GM23248 (cell line): ENCODE data around the gene PHC2.

Experiments used
- EZH2 ChIP-seq: fragments of 200-600 bp; sonication (generic); IDR thresholded peaks from 2 replicates; pipeline ENCODE4 v1.6.1; 2018; ENCODE audit warnings: antibody characterized with exemption, mild to moderate bottlenecking; ENCODE audit not compliant: insufficient read depth, poor library complexity, severe bottlenecking
- EZH2phosphoT487 ChIP-seq: fragments of 200-600 bp; sonication (generic); IDR thresholded peaks from 2 replicates; pipeline ENCODE4 v1.6.1; 2018; ENCODE audit warnings: antibody characterized with exemption, moderate library complexity, mild to moderate bottlenecking, low read depth; ENCODE audit not compliant: insufficient read depth

- TF ChIP-seq EZH2phosphoT487 (no peak), EZH2 (no peak)
Observed at GRCh38 chr1:33418811-33419210, 12.1 kb downstream of the PHC2 start.
